ENCODE results near the gene GALNTL6.

DNA sequence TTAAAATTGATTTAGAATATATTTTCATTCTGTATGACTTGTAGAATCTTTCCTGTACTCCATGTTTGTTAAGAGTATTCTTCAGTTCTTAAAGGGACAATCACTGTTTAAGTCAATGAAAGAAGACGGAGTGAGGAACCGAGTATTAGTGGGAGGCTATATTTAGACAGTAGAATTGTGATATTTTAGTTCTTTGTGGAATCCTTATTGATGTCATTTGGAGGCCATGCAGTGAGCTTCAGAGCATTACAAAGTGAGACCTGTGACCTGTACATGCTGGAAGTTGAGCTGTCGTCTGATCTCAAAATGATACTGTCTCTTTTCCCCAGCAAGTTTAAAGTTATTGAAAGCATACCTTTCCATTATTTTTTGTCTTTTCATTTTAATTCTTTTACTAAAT lies 394.7 kb downstream of the GALNTL6 start:
- TF ChIP-seq, protein P1, sequence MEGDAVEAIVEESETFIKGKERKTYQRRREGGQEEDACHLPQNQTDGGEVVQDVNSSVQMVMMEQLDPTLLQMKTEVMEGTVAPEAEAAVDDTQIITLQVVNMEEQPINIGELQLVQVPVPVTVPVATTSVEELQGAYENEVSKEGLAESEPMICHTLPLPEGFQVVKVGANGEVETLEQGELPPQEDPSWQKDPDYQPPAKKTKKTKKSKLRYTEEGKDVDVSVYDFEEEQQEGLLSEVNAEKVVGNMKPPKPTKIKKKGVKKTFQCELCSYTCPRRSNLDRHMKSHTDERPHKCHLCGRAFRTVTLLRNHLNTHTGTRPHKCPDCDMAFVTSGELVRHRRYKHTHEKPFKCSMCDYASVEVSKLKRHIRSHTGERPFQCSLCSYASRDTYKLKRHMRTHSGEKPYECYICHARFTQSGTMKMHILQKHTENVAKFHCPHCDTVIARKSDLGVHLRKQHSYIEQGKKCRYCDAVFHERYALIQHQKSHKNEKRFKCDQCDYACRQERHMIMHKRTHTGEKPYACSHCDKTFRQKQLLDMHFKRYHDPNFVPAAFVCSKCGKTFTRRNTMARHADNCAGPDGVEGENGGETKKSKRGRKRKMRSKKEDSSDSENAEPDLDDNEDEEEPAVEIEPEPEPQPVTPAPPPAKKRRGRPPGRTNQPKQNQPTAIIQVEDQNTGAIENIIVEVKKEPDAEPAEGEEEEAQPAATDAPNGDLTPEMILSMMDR (conservative IDR thresholded peaks at IDR 0.05; ENCODE audit: low read length) = no peak
- TF ChIP-seq EZH2phosphoT487 (IDR thresholded peaks at IDR 0.05; ENCODE audit: borderline replicate concordance) = no peak
